Astrocyte of the spinal cord (primary cell): ENCODE data around the gene KRTAP2-1.

Source experiments
- DNase-seq: peaks from one replicate; pipeline ENCODE4 v3.0.0; 2011; ENCODE audit warnings: low read depth, low spot score
- H3K4me3 ChIP-seq: 2 replicates; pipeline ENCODE4 v1.5.1; 2011; ENCODE audit warnings: low read depth, mild to moderate bottlenecking, low read length, moderate library complexity
- in situ Hi-C: cut with HindIII; loops from 2 replicates; pipeline ENCODE4 v1.10.0; 2017; ENCODE audit warnings: low sequenced_read_pairs
- TF ChIP-seq, protein P1 (sequence below): IDR thresholded peaks from 2 replicates; pipeline ENCODE4 v1.5.1; 2012; ENCODE audit warnings: low read depth, mild to moderate bottlenecking, low read length, inconsistent platforms

KRTAP2-1 gene

DNA sequence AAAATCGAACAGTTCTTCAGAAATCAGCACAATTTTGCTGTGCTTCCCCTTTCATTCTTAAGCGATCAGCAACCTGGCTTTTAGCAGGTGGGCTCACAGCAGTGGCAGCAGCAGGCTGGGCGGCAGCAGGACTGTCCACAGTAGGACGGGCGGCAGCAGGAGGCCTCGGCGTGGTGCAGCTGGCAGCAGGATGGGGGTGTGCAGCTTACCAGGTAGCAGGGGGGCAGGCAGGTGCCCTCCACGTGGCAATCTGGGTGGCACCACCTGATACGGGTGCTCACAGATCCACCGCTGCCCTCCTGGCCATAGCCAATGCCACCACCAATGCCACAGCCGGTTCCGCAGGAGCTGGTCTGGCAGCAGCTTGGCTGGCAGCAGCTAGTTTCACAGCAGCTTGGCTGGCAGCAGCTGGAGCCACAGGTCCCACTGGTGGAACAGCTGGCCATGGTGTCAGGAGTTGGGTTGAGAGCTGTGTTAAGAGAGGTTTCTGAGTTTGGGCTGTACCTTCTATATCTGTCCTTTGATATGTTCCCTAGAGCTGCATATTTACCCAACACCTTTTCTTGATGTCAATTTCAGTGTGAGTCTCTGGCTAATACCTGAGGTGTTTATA lies 17.4 kb downstream of the KRTAP2-1 start, which contains the start of gene KRTAP1-4:
TSS of gene KRTAP1-4 (minus strand) at position 563 of the 613 bp plus-strand sequence. CDS start at position 446, 117 bp downstream.
- H3K4me3 ChIP-seq, result no peak within 1 kb of the TSS
- TF ChIP-seq, protein P1, sequence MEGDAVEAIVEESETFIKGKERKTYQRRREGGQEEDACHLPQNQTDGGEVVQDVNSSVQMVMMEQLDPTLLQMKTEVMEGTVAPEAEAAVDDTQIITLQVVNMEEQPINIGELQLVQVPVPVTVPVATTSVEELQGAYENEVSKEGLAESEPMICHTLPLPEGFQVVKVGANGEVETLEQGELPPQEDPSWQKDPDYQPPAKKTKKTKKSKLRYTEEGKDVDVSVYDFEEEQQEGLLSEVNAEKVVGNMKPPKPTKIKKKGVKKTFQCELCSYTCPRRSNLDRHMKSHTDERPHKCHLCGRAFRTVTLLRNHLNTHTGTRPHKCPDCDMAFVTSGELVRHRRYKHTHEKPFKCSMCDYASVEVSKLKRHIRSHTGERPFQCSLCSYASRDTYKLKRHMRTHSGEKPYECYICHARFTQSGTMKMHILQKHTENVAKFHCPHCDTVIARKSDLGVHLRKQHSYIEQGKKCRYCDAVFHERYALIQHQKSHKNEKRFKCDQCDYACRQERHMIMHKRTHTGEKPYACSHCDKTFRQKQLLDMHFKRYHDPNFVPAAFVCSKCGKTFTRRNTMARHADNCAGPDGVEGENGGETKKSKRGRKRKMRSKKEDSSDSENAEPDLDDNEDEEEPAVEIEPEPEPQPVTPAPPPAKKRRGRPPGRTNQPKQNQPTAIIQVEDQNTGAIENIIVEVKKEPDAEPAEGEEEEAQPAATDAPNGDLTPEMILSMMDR, result no peak
- no peak for DNase-seq
- in situ Hi-C loops, result no loop called here

DNA sequence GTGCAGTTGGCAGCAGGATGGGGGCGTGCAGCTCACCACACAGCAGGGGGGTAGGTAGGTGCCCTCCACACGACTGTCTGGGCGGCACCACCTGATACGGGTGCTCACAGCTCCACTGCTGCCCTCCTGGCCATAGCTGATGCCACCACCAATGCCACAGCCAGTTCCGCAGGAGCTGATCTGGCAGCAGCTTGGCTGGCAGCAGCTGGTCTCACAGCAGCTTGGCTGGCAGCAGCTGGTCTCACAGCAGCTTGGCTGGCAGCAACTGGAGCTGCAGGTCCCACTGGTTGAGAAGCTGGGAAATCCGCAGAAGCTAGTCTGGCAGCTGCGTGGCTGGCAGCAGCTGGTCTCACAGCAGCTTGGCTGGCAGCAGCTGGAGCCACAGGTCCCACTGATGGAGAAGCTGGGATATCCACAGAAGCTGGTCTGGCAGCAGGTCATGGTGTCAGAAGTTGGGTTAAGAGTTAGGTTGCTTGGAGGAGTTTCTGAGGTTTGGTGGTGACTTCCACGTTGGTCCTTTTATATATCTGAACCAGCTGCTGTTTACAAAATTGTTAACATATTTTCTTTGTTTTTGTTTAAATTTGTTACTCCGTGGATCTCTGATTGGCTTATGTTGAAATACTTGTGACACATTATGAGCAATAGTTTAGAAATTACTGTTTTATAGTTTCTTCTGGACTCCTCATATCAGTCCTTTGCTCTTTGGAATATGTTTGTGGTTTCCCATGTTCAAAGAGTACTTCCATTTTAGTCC lies 20.2 kb downstream of the KRTAP2-1 start, which contains the start of gene KRTAP1-5:
TSS of gene KRTAP1-5 (minus strand) at position 494 of the 757 bp plus-strand sequence. CDS start at position 441, 53 bp downstream.
- peak; percentile 39 for DNase-seq
- TF ChIP-seq, protein P1, result no peak
- in situ Hi-C loops, result no loop called here
- H3K4me3 ChIP-seq, result no peak within 1 kb of the TSS

DNA sequence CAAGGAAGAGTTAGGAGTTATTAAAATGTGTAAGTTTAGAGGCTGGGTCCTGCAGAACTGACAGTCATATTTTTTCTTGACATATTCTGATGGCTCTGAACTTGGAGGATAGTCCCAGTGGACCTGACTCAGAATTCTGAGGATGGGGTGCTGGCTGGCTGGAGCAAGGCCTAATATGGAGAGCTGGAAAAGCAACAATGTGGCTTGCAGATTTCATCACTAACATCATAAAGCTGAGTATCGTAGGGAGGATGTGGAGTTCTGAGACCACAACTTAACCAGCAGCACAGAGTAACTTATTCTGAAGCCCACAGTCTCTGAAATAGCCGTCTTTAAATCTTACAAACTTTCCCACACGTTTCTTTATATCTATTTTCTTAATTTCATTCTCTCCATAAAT lies 22.4 kb downstream of the KRTAP2-1 start:
- TF ChIP-seq, protein P1, result no peak
- no peak overlapping the region for H3K4me3 ChIP-seq
- DNase-seq, result no peak
- in situ Hi-C loops, result no loop called here

DNA sequence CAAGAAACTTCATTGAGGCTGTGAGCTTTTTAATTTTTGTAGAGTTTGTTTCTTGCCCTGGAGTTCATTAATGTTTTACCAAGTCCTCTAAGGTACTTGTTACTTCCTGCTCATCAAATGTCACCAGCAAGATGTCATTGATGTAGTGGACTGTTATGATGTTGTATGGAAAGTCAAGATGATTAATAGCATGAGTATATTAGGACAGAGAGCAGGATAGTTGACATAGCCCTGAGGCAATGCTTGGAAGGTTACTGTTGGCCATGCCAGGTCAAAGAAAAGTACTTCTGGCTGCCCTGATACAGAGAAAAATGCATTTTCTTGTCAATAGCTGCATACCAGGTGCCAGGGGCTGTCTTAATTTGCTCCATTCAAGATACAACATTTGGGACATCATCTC lies 26.8 kb downstream of the KRTAP2-1 start:
- in situ Hi-C loops, result no loop called here
- TF ChIP-seq, protein P1, result no peak
- no peak for DNase-seq

DNA sequence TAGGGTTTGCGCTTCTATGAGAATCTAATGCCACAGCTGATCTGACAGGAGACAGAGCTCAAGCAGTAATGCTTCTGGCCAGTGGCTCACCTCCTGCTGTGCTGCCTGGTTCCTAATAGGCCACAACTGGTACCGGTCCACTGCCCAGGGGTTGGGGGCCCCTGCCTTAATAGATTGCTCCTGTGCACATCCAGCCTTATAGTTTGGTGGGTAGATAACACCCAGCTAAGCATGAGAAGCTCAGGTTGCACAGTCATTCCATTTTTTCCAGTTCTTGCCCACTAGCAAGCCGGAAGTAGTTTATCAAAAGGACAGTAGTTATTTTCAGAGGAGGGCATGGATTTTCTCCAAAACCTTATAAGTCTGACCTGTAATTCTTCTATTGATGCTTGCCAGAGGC lies 27.7 kb downstream of the KRTAP2-1 start:
- TF ChIP-seq, protein P1, result no peak
- in situ Hi-C loops, result no loop called here
- H3K4me3 ChIP-seq, result no peak overlapping the region
- DNase-seq, result no peak

More for the DNA sequence above, 26.8 kb downstream of the KRTAP2-1 start:
- no peak overlapping the region for H3K4me3 ChIP-seq

DNA sequence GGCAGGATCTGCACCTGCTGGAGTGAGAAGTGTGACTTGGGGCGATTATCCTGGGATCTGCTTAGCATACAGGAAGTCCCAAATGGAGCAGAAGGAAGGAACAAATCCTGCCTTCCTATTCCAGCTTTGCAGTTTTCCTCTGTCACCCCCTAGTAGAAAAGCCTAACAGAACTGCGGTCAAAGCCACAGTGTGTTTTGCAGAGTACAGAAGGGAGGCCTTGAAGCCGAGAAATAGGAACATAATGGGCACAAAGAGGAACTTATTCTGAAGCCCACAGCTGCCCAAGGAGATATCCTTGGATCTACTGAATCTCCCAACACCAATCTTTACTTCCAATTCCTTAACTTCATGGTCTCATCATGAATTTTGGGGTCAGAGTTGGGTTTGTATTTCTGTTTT lies 28.6 kb downstream of the KRTAP2-1 start:
- in situ Hi-C loops, result no loop called here
- no peak for DNase-seq
- TF ChIP-seq, protein P1, result no peak
- no peak overlapping the region for H3K4me3 ChIP-seq
